DMS 273 (cell line): ENCODE measurements around the gene TPK1.

Source experiments
- DNase-seq: peaks from one replicate; lab custom pipeline; 2025; ENCODE audit not compliant: unreplicated experiment; lab: John Stamatoyannopoulos, UW

The TPK1 gene

DNA sequence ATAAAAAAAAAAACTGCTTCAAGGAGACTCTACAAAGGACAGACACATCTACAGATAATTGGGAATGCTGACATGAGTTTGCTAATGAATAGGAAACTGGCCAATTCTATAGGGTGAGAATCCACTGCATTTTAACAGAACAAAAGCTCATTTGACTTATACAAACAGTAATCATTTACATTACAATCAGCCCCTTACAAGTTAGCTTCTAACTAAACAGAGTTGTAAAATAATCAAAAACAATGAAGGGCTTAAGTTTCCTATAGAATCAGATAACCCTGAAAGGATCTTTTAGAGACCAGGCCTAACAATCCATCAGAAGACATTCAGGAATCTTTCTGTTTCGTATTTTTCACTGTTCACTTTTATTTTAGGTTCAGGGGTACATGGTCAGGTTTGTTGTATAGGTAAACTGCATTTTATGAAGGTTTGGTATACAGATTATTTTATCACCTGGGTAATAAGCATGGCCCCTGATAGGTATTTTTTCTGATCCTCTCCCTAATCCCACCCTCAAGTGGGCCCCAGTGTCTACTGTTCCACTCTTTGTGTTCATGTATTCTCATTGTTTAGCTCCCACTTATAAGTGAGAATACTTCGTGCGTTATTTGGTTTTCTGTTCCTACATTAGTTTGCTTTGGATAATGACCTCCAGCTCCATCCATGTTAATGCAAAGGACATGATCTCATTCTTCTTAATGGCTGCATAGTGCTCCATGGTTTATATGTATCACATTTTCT lies 301.0 kb downstream of the TPK1 start:
- DNase-seq = no peak

DNA sequence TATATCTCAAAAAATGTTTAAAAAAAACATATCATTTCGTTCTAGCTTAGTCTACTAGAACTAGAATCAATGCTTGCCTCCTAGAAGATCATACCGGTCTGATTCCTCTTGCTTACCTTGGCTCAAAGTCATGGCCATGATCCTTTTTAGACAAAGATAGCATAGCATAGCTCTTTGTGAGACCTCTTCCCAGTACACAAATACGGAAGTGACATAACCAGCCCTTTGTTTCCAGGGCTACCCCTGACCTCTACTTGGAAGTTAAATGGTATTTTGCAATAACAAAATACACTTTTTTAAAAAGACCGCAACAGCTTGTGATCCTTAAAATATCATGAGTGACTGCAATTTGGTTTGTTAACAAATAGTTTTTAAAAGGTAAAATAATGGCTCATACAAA lies 301.7 kb downstream of the TPK1 start:
- no peak for DNase-seq

DNA sequence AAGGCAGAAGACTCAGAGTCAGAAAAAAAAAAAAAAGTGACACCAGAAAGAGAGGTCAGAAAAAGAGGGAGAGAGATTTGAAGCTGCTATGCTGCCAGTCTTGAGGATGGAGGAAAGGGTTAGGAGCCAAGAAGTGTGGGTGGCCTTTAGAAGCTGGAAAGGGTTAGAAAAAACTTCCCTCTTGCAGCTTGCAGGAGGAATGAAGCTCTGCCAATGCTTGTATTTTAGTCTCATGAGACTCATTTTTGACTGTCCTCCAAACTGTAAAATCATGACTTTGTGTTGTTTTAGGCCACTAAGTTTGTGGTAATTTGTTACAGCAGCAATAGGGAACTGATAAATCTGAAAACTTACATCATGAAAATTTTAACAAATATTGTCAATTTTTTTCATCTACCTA lies 304.7 kb downstream of the TPK1 start:
- DNase-seq = no peak

DNA sequence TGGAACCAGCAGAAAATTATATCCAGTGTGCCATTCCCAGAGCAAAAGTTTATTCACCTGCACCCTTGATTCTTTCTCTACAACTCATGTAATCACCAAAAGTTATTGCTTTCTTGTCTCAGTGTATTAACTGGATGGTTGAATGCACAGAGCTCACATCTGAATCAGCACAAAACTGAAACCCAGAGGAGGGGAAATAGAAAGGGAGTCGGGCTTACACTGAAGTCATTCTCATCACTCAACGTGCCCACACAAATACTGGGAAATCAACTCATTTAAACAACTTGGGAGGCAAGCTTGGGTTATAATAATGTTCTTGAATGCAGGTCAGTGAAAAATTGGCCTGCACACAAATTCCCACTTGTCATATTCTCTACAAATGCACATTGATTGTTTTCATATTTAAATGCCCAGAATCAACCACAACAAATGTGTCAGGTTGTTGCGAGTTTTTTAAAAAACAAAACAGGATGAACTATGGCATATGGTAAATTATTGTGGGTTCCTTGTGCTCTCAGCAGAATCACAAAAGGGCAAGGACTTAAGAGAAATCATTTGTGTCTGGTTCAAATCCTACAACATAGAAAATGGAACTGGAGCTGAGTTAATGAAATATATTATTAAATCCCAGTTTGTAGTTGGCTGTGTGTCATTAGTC lies 306.5 kb downstream of the TPK1 start:
- no peak for DNase-seq

DNA sequence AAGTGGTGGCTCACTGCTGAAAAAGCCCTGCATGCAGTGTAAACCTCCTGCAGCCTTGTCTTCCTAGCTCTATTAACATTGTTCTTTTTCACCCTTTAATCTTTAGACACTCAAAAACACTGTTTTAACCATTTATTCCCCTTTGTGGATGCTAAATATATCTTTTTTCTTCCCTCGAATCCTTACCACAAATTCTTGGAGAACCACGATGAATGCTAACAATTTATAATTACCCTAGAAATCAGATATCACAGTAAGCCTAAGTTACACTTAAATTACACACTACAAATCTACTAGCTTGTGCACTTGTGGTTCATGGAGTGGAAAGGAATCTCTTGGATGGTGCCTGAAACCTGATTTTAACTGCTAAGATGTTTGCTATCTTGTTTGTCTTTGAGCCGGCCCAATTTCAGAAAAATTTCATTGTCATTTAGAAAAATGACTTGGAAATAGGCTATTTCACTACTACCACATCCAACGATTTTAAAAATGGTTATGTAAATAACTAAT lies 307.3 kb downstream of the TPK1 start:
- no peak for DNase-seq

DNA sequence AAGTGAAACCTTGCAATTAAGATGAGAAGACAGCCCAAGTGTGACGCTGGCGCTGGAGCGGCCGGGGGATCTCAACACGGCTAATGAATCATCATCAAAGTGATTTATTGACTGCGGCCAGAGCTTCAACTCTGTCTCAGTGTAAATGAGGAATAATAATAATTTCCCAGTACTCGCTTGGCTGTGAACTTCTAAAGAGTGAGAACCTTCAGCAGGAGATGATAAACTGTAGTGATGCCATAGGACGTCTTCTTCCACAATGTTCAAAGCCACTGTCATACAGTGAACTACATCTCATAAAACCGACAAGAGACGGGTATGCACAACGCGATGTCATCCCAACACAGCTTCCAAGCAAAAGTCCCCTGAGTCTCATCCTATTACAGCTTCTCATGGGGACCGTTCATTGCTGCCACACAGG lies 308.8 kb downstream of the TPK1 start:
- no peak for DNase-seq

DNA sequence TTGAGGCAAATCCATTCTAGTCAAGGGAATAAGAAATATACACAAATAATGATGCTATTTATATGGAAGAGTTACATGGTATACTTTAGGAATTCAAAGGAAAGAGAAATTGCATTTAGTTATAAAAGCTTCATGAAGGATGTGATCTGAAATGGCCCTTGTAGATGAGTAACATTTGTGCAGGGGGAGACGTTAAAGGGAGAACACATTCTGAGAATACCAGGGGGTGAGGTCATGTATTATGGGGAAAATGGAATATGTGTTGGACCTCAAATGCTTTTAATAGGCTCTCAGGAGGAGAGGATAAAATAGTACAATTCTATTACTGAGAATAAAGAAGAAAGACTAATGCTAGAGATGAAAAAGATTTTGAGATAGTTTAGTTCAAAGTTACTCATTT lies 309.9 kb downstream of the TPK1 start:
- no peak for DNase-seq

DNA sequence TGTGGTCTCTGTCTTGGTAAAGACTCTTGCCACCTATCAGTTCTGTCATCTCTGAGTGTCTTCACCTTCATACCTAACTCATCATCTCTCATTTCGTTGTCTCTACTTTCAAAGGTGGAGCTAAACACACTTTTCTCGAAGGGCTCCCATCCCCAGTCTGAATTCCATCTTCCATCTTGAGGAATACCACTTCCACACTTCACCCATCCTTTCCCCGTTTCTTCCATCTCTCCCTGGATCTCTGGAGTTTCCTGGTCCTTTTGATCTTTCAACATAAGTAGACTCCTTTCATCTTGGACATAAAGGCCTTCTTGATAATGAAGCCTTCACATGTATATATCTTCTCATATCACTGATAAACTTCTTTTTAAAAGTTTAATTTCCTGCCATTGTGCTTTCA lies 311.6 kb downstream of the TPK1 start:
- no peak for DNase-seq

DNA sequence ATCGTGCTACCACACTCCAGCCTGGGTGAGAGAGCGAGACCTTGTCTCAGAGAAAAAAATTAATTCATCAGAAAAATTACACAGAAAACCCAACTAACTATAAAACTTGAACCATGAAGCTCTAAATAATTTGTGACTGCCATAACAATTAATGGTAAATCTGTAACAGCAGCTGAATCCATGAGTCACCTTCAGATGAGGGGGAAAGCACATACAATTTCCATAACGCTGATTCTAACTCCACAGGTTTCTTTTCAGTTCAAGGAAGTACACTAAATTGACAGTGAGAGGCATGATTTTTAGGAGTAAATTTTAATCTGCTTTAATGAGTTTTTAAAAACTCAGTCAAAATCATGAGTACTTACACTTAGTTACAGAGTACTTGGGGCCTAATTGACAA lies 312.2 kb downstream of the TPK1 start:
- DNase-seq = no peak

DNA sequence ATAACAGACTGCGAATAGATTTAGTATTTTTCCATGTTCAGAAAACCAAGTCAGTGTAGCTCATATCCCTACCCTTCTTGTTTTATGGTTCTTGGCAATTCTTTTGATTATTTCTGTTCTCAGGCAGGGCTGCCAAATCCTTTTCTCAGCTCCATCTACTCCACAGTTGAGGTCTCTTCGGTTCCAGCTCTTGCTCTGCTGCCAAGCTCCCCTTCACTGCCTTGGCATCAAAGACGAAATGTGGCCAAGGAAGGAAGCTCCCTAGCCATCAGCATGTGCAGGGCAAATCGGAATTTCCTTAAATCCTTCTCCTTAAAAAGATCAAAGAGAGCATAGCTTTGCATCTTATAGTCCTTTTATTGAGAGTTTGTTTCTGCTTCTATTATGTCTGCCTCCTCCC lies 315.9 kb downstream of the TPK1 start:
- no peak for DNase-seq

DNA sequence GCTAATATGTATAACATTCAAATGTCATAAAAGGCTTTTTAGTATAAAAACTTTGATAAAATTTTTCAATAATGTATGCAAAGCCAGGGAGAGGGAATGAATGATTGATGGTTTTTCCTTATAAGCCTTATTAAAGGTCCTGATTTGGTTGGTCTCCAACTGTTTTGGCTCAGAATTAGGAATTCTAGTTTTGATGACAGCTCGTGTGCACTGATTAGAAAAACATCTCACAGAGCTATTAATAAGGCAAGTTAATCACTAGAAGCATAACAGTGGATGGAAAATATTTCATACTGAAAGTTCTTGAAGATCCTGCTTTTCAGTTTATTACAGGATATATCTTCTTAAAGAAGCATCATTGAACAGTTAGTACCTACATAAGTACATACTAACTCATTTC lies 317.5 kb downstream of the TPK1 start:
- DNase-seq = no peak

DNA sequence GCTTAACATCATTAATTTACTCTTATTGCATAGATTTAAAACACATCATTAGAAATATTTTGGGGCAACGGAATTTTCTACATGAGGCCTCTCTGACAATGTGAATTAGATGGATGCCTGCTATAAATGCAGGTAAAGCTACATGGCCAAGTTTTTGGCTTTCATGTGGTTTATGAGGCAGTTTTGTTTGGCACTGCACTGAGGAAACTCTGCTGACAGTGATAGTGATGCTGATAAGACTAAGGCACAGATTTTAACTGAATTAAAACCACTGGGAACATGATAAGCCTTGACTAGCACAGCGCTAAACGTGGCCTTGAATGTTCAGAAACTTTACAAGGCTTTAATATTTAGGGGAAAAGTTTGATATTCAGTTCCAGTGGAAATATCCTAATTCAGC lies 318.1 kb downstream of the TPK1 start:
- DNase-seq = no peak

DNA sequence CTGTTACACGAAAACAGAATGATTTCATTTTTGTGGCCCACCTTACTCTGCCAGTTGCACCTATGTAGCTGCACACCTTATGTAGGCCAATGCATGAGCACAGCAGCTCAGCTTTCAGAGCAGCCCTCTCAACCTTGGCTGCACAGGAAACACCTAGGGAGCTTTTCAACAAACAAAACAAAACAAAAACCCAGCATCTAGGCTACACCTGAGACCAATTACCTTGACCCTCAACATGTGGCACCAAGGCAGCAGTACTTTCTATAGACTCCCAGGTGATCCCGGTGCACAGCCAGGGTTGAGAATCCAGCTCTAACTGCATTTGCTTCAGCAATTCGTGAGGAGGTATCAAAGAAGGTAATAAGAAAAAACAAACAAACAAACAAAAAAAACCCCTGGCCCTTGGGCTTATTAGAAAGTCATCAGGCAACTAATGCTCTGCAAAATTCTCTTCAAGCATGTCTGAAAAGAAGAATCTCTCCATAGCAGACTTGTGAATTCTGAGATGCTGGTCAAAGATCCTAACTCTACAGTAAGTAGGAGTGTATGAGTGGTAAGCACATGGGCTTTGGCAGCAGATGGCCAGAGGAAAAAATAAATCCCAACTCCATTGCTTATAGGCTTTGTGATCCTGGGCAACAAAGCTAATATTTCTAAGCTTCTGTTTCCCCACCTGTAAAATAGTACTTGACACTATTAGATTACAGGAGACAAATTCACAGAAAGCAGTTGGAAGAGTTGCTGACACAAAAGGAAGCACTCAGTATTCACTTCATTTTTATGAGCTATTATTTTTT lies 318.9 kb downstream of the TPK1 start:
- DNase-seq = no peak

DNA sequence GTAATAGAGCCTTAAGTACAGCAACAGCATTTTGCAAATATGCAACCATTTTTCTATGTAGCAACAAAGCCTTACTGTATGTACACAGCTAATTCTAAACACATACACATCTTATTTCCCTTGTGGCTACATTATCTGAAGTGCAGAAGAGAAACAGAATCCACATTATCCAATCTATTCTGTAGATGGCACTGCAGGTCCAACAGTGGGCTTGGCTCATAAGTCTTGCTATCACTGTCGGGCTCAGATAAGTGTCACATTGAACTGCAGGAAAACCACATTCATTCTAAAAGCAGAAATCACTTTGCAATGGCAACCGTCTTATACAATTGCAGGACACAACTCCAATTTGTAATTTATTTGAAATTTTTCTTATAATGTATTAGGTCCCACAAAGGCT lies 322.5 kb downstream of the TPK1 start:
- DNase-seq = peak; percentile 16

DNA sequence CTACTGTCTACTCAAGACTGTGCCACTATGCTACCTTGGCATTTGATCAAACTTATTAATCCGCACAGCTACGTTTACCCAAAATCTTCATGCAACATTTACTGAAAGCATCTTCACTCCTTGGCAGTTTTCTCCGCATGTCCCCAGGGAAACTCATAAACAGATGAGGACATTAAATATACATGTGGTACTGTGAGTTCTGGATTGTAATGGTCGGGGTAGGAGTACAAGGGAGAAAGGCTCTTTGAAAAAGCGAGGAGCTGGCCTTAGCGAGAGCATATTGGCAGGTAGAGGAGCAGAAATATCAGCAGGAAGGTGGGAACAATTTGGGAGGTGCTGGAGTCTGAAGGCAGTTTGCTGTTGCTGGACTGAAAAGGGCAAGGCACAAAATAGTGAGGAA lies 325.2 kb downstream of the TPK1 start:
- DNase-seq = no peak

DNA sequence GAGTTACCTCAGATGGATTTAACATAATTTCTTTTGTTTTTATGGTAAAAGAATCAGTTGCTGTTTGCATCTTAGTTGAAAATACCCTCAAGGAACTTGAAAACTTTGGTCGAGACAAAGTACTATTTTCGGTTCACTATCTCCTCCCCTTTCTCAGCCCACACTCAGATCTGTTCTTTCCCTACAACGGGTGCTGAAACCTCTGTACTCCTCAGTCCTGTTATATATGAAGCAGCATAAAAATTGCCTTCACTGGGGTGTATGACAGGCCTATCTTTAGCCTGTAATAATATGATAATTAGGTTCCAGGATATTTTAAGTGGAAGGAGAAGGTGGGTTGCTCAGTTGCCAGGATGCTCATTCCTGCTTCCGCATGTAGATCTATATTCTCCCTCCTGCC lies 327.2 kb downstream of the TPK1 start:
- DNase-seq = no peak

DNA sequence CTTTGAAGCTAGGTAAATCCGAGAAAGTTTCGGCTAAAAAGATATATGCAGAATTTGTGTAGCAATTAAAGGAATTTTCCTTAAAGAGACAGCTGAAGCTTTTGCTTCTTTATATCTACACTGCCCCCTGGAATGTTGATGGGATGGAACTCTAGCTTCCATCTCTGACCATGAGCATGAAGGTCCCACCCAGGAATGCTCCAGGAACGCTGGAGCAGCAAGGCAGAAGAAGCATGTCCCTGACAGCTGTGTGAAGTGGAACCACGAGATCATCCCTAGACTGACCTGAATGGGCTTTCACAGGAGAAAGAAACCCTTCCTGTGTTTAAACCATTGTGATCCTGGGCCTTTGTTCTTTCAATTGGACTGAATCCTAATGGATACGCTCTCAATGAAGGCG lies 332.6 kb downstream of the TPK1 start:
- DNase-seq = no peak

DNA sequence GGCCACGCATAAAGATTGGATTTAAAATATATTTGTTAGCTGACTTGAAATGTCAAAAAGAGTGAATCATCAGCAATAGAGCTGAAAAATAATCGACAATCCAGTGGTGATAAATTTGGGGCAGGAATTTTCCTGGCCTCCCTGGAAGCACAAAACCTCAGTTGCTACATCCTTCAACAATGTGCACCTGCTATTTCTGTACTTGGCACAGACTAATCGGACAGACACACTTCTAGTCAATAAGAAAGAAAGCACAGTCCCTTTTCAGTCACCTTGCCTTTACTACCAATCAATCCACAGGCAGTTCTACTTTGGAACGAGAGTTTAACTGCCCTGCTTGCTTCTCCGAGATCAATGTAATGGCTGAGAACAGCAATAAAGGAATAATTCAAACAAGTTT lies 335.6 kb downstream of the TPK1 start:
- no peak for DNase-seq

DNA sequence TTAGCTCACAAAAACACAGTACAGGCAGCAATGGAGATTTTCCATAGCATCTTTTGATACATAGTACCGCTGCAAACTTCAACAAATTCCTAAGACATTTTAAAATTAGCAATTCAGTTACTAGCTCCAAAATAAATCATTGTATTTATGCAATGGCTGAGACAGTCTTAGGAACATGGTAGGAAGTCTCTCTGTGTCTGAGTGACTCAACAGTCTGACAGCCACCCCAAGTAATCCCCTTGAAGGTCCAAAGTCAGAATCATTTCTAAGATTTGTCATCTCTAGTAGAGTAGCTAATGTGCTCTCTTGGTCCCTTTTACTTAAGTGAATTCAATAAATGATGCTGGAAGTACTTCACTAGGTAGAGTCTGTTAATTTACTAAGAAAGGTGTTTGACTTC lies 338.6 kb downstream of the TPK1 start:
- DNase-seq = no peak

DNA sequence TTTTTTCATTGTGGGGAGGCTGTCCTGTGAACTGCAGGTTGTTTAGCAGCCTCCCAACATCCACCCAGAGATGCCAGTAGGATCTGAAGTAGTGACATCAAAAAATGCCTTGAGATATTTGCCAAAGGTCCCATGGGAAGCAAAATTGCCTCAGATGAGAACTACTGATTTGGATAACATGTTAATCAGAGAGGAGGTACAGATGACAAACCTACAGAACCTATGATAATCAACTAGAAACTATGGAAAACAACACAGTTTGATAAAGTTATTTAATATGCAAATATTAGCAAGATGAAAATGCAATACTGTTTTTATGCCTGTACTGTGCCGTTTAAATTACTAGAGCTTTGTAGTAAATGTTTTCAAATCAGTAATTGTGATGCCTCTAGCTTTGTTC lies 341.5 kb downstream of the TPK1 start:
- no peak for DNase-seq

DNA sequence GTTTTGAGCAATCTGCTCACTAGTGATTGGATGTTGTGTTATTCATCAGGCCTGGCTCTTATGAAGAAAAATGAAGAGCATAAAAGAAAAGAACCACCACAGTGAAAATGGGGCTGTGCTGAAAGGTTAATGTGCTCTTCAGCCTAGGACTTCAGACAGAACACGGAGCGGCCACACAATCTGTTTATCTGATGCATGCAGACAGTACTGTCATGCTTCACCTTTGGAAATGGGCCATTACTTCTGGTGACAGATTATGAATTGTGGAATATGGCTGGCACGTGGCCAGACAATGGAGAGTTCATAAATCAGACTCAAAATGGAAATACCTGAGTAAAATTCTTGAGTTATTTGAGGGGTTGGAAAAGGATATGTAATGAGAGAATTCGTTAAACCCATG lies 346.3 kb downstream of the TPK1 start:
- no peak for DNase-seq

DNA sequence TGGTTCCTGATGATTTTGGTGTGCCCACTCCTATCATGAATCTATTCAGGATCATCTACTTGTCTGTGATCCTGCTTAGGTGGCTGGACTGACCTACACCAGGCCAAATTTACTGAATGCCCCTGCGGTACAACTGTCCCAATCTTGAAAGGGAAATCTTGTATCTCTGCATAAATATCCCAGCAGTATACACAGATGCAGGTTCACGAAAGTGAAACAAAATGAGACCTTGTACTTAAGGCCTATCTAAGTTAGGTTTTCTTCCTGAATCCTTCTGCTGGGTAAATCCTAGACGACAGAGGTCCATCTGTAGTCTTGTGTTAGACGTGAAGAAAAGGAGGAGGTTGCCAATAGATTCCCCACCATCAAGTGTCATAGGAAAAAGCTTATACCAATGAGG lies 346.9 kb downstream of the TPK1 start:
- no peak for DNase-seq
